NOMO-1 treated with dmso at 0.1 percent for 144 hours (cell line): ENCODE results near the gene AMZ1.
"Not testable (repeated sequence)": the region's sequence is repeated elsewhere in the genome, so short reads cannot be mapped to it uniquely, and the experiment has no call there.

Experiments
- DNase-seq: peaks from one replicate; lab custom pipeline; 2025; ENCODE audit not compliant: unreplicated experiment; lab: John Stamatoyannopoulos, UW

AMZ1 gene

GRCh38 chr7:2689343-2689847 lies 1.4 kb downstream of the AMZ1 start:
- DNase-seq = no peak

- no peak for DNase-seq
Observed at GRCh38 chr7:2689951-2690705, 2.1 kb downstream of the AMZ1 start.

- DNase-seq = peak; percentile 45
Observed at GRCh38 chr7:2691011-2691707, 3.2 kb downstream of the AMZ1 start.

GRCh38 chr7:2691932-2692439 lies 4.0 kb downstream of the AMZ1 start:
- DNase-seq = not testable (repeated sequence)

- no peak for DNase-seq
Observed at GRCh38 chr7:2692543-2692942, 4.5 kb downstream of the AMZ1 start.

- DNase-seq = not testable (repeated sequence)
Observed at GRCh38 chr7:2693420-2694121, 5.6 kb downstream of the AMZ1 start.

GRCh38 chr7:2694122-2694436 lies 6.1 kb downstream of the AMZ1 start:
- DNase-seq = not testable (repeated sequence)

GRCh38 chr7:2698581-2699288 lies 10.7 kb downstream of the AMZ1 start:
- peak; percentile 41 for DNase-seq

GRCh38 chr7:2699289-2699620 lies 11.3 kb downstream of the AMZ1 start:
- DNase-seq = no peak

GRCh38 chr7:2700141-2700850 lies 12.3 kb downstream of the AMZ1 start:
- no peak for DNase-seq

GRCh38 chr7:2701424-2701823 lies 13.4 kb downstream of the AMZ1 start:
- no peak for DNase-seq

GRCh38 chr7:2701832-2702593 lies 14.0 kb downstream of the AMZ1 start:
- DNase-seq = no peak

- no peak for DNase-seq
Observed at GRCh38 chr7:2702594-2702957, 14.6 kb downstream of the AMZ1 start.

GRCh38 chr7:2705371-2706096 lies 17.5 kb downstream of the AMZ1 start:
- DNase-seq = no peak

- no peak for DNase-seq
Observed at GRCh38 chr7:2706685-2707126, 18.7 kb downstream of the AMZ1 start.

- no peak for DNase-seq
Observed at GRCh38 chr7:2707481-2707880, 19.5 kb downstream of the AMZ1 start.

- DNase-seq = no peak
Observed at GRCh38 chr7:2708041-2708440, 20.0 kb downstream of the AMZ1 start.

GRCh38 chr7:2708547-2709310 lies 20.7 kb downstream of the AMZ1 start:
- no peak for DNase-seq
